ACHN (cell line): ENCODE measurements around the gene PRUNE2.
"Not testable (repeated sequence)": the region's sequence is repeated elsewhere in the genome, so short reads cannot be mapped to it uniquely, and the experiment has no call there.

Experiments used
- DNase-seq: peaks from one replicate; pipeline ENCODE4 v3.0.0-alpha.2; 2015
- in situ Hi-C: cut with HindIII; loops from 2 replicates; pipeline ENCODE4 v1.10.0; 2017; ENCODE audit warnings: low sequenced_read_pairs, low pct_ligation_motif_present, low pct_unique_long_range_greater_than_20kb

PRUNE2 gene

GRCh38 chr9:76905791-76906646 lies at the start of gene PRUNE2:
PRUNE2 (minus strand) TSS chr9:76906114; CDS start chr9:76905963, 151 bp downstream.
- DNase-seq = peak; percentile 91
- in situ Hi-C loops = no loop called here

- in situ Hi-C loops, DNase-seq: not testable (repeated sequence)
Observed at GRCh38 chr9:76955406-76955805, 49.5 kb upstream of the PRUNE2 start.

- no peak for DNase-seq
- in situ Hi-C loops = no loop called here
Observed at GRCh38 chr9:76949865-76950264, 44.0 kb upstream of the PRUNE2 start.

- DNase-seq = no peak
- in situ Hi-C loops = no loop called here
Observed at GRCh38 chr9:76944011-76944410, 38.1 kb upstream of the PRUNE2 start.

- DNase-seq = no peak
- in situ Hi-C loops = no loop called here
Observed at GRCh38 chr9:76943054-76943453, 37.1 kb upstream of the PRUNE2 start.

GRCh38 chr9:76932757-76933156 lies 26.8 kb upstream of the PRUNE2 start:
- DNase-seq = no peak
- in situ Hi-C loops = no loop called here

- in situ Hi-C loops = no loop called here
- DNase-seq = no peak
Observed at GRCh38 chr9:76932265-76932664, 26.4 kb upstream of the PRUNE2 start.

- no peak for DNase-seq
- in situ Hi-C loops = no loop called here
Observed at GRCh38 chr9:76927540-76928240, 21.8 kb upstream of the PRUNE2 start.

- in situ Hi-C loops = no loop called here
- no peak for DNase-seq
Observed at GRCh38 chr9:76926846-76927245, 20.9 kb upstream of the PRUNE2 start.

GRCh38 chr9:76926324-76926741 lies 20.4 kb upstream of the PRUNE2 start:
- no peak for DNase-seq
- in situ Hi-C loops = no loop called here

- in situ Hi-C loops = no loop called here
- DNase-seq = no peak
Observed at GRCh38 chr9:76921165-76921564, 15.3 kb upstream of the PRUNE2 start.

GRCh38 chr9:76917299-76917698 lies 11.4 kb upstream of the PRUNE2 start:
- in situ Hi-C loops = no loop called here

GRCh38 chr9:76916231-76916630 lies 10.3 kb upstream of the PRUNE2 start:
- in situ Hi-C loops = no loop called here
- DNase-seq = no peak

More at GRCh38 chr9:76917299-76917698, 11.4 kb upstream of the PRUNE2 start:
- DNase-seq = no peak

- no peak for DNase-seq
- in situ Hi-C loops = no loop called here
Observed at GRCh38 chr9:76913467-76913866, 7.6 kb upstream of the PRUNE2 start.

- DNase-seq = peak; percentile 78
- in situ Hi-C loops = no loop called here
Observed at GRCh38 chr9:76912636-76913275, 6.8 kb upstream of the PRUNE2 start.

- DNase-seq = peak; percentile 14
- in situ Hi-C loops = no loop called here
Observed at GRCh38 chr9:76911971-76912370, 6.1 kb upstream of the PRUNE2 start.

- in situ Hi-C loops = no loop called here
- no peak for DNase-seq
Observed at GRCh38 chr9:76910861-76911260, 4.9 kb upstream of the PRUNE2 start.

GRCh38 chr9:76906647-76906975 lies 697 bp upstream of the PRUNE2 start:
- DNase-seq = no peak
- in situ Hi-C loops = no loop called here

- in situ Hi-C loops = no loop called here
- DNase-seq = peak; percentile 31
Observed at GRCh38 chr9:76904661-76905457, 1.1 kb downstream of the PRUNE2 start.
